ENCODE data around the gene ACSF2.

DNA sequence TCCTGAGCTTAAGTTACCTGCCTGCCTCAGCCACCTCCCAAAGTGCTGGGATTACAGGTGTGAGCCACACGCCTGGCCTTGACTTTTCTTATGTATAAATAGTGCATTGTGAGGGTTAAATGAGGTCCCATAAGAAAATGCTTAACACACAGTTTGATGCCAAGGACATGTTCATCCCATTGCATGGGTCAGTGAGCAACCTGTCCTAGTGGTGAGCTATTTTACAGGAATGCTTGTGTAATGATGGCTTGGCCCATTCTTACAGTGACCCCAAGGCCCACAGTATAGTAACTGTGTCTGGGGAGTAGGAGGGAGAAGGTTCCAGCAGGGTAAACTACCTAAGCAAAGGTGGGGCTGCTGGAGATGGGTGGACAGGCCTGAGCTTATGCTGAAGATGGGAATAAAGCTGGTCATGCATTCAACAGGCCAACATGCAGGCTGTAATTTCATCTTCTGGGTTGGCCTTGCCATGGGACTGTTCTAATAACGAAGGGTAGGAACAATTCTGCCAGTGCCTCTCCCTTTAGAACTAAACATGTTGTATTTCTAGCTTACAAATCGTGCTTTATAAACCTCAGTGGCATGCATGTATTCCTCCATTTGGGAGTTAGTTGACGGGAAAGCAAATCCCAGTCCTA is 6.2 kb downstream of the ACSF2 start:
- TF ChIP-seq CTCF (IDR thresholded peaks at IDR 0.05) (no peak), POLR2A (IDR thresholded peaks at IDR 0.05) (no peak)

All from thyroid gland (tissue), 4 donors.